HepG2 (cell line): ENCODE results near the gene MGAT4D. TPM values are rescaled to one million over a fixed set of nuclear protein-coding genes. Genes with fewer than 3 reads are reported as not detected.

Experiments
- ATAC-seq: fragments of 200-7000 bp; cut with Tn5 transposase; 3 replicates; pipeline ENCODE4 v1.9.1; 2020; ENCODE audit warnings: mild to moderate bottlenecking, moderate library complexity
- BruUV-seq: library from RNA; stranded (reverse); fragments of 400-500 nt; replicated peaks from 2 replicates; lab custom pipeline; 2021; lab: Mats Ljungman, UMichigan
- CTCF ChIA-PET: fragments of 300-600 bp; formaldehyde crosslinking; extraction: SDS; loops from one replicate; lab custom pipeline; 2021; ENCODE audit warnings: low total read pairs, inconsistent platforms, low intra/inter-chr PET ratio; lab: Yijun Ruan, JAX
- POLR2A ChIA-PET: fragments of 350-600 bp; sonication (Branson Sonifier 250); formaldehyde crosslinking; loops from one replicate; lab custom pipeline; 2020; ENCODE audit warnings: antibody characterized with exemption, inconsistent platforms; lab: Yijun Ruan, JAX
- DNase-seq: peaks from one replicate; pipeline ENCODE4 v3.0.0-alpha.2; 2015; ENCODE audit warnings: low spot score
- FAIRE-seq: peaks from 3 replicates; lab custom pipeline; 2011; peaks lifted over from hg19 to GRCh38; lab: Jason Lieb, UNC
- H2AFZ ChIP-seq: one replicate; pipeline ENCODE4 v1.6.1; 2011; ENCODE audit warnings: low read length, inconsistent platforms
- H3K27ac ChIP-seq: fragments of 300-600 bp; 3 replicates; pipeline ENCODE4 v1.8.0; 2011; ENCODE audit warnings: mixed run types, mild to moderate bottlenecking, mixed read lengths, low read length, inconsistent platforms; ENCODE audit not compliant: insufficient read depth; ENCODE audit errors: extremely low read length
- H3K27me3 ChIP-seq, 2 experiments: fragments of 200-600 bp in 1 of 2; 2 replicates in 1 of 2; 3 replicates in 1 of 2; pipeline versions ENCODE4 v1.6.0 to v1.8.0; 2011; ENCODE audit warnings: low read length in 2 of 2, mild to moderate bottlenecking in 2 of 2, moderate library complexity in 2 of 2, inconsistent platforms in 1 of 2; ENCODE audit not compliant: insufficient read depth in 2 of 2, control insufficient read depth in 1 of 2
- H3K36me3 ChIP-seq, 2 experiments: fragments of 200-600 bp in 1 of 2; replicated peaks in 1 of 2; 2 replicates in 1 of 2; 3 replicates in 1 of 2; pipeline versions ENCODE4 v1.5.1 to v1.8.0; 2011; ENCODE audit warnings: low read length in 2 of 2, inconsistent platforms in 1 of 2; ENCODE audit not compliant: insufficient read depth in 2 of 2, control insufficient read depth in 1 of 2
- H3K4me1 ChIP-seq: 2 replicates; pipeline ENCODE4 v1.5.1; 2012; ENCODE audit warnings: low read length, inconsistent platforms; ENCODE audit not compliant: insufficient read depth
- H3K4me2 ChIP-seq: 2 replicates; pipeline ENCODE4 v1.6.0; 2011; ENCODE audit warnings: low read depth, low read length, inconsistent platforms
- H3K4me3 ChIP-seq, 3 experiments: fragments of 200-600 bp in 1 of 3; sonication (generic), shearing (Covaris generic) in 1 of 3; replicated peaks in 1 of 3; 2 replicates each; pipeline ENCODE4 v1.5.1; 2011 to 2016; ENCODE audit warnings: low read length in 3 of 3, inconsistent platforms in 2 of 3, low read depth in 2 of 3, mild to moderate bottlenecking in 2 of 3, control low read depth in 1 of 3, mixed read lengths in 1 of 3; ENCODE audit not compliant: insufficient read depth in 1 of 3
- H3K79me2 ChIP-seq: one replicate; pipeline ENCODE4 v1.6.1; 2011; ENCODE audit warnings: low read length, inconsistent platforms; ENCODE audit not compliant: insufficient read depth
- H3K9ac ChIP-seq: 2 replicates; pipeline ENCODE4 v1.6.0; 2011; ENCODE audit warnings: mild to moderate bottlenecking, low read depth, low read length, inconsistent platforms; ENCODE audit not compliant: insufficient read depth
- H3K9me3 ChIP-seq: 2 replicates; pipeline ENCODE4 v1.5.1; 2012; ENCODE audit warnings: mild to moderate bottlenecking, low read length
- H4K20me1 ChIP-seq: 2 replicates; pipeline ENCODE4 v1.6.0; 2011; ENCODE audit warnings: inconsistent platforms, mild to moderate bottlenecking, low read length, moderate library complexity; ENCODE audit not compliant: insufficient read depth
- NFIC ChIP-seq: IDR thresholded peaks from 2 replicates; pipeline ENCODE4 v1.6.1; 2012; ENCODE audit warnings: mild to moderate bottlenecking, low read length, inconsistent platforms
- NFRKB ChIP-seq: fragments of 450-650 bp; IDR thresholded peaks from 2 replicates; pipeline ENCODE4 v1.6.1; 2017
- THAP7 ChIP-seq: sonication (generic); formaldehyde crosslinking; IDR thresholded peaks from 2 replicates; pipeline ENCODE4 v1.8.1; 2023; ENCODE audit warnings: mild to moderate bottlenecking, missing genetic modification reagents
- ZBTB39 ChIP-seq: sonication (generic); formaldehyde crosslinking; IDR thresholded peaks from 2 replicates; pipeline ENCODE4 v1.5.0; 2020; ENCODE audit warnings: missing genetic modification reagents
- ZNF740 ChIP-seq: sonication (generic); formaldehyde crosslinking; IDR thresholded peaks from 2 replicates; pipeline ENCODE4 v1.4.0; 2020; ENCODE audit warnings: missing genetic modification reagents
- ZNF770 ChIP-seq: sonication (generic); formaldehyde crosslinking; IDR thresholded peaks from 2 replicates; pipeline ENCODE4 v1.5.0; 2020; ENCODE audit warnings: mild to moderate bottlenecking, missing genetic modification reagents
- WGBS: methylation state at CpG from one replicate; pipeline ENCODE4 v1.1.6; 2017; ENCODE audit warnings: low lambda C conversion rate; 5-methylcytosine and 5-hydroxymethylcytosine counted together
- in situ Hi-C: cut with HindIII; loops from 2 replicates; pipeline ENCODE4 v1.10.0; 2017; ENCODE audit warnings: low pct_unique_long_range_greater_than_20kb; ENCODE audit not compliant: extremely low pct_ligation_motif_present
- intact Hi-C: fragments of 100-400 bp; cut with micrococcal nuclease; formaldehyde crosslinking; loops from one replicate; pipeline ENCODE4 v1.10.0; 2022; ENCODE audit not compliant: unreplicated experiment
- polyA plus RNA-seq, 8 experiments: library from polyadenylated mRNA; depleted of rRNA in 3 of 8; stranded (reverse) in 7 of 8; unstranded in 1 of 8; fragments of >200 nt; fragmentation: Illumina TruSeq in 4 of 8; extraction: Trizol in 4 of 8; gene quantifications; 2 replicates each; pipeline versions ENCODE4 v1.2.1 to v1.2.3, GENCODE V29; 2011 to 2016; ENCODE audit warnings: low read depth in 4 of 8, missing spikeins in 1 of 8, mixed read lengths in 1 of 8; ENCODE audit not compliant: insufficient read depth in 1 of 8
- total RNA-seq, 5 experiments: library from RNA; depleted of rRNA; stranded (reverse); fragments of >200 nt; fragmentation: Illumina TruSeq; extraction: Trizol; gene quantifications; 2 replicates each; pipeline ENCODE4 v1.2.3, GENCODE V29; 2016; ENCODE audit warnings: low read depth in 1 of 5

The MGAT4D gene
- total and polyA plus RNA-seq, 2 of the 13 experiments (the other 11 are each of a cell fraction or from before 2014, with no cell fraction given), result not detected

GRCh38 chr4:140485939-140486338 lies 12.2 kb downstream of the MGAT4D start:
- intact Hi-C loops, result no loop called here
- Histone ChIP-seq H2AFZ (no peak overlapping the region), H3K9me3 (0 out of 2 replicates have a peak, but pooled peaks cover 6% of the 10 kb centered on the region), H4K20me1 (no peaks in the 10 kb centered on the region), H3K36me3 (no peaks in the 10 kb centered on the region), H3K79me2 (no peaks in the 10 kb centered on the region), H3K4me3 (no peak overlapping the region), H3K27ac (no peak overlapping the region), H3K27me3 (no peaks in the 10 kb centered on the region), H3K4me1 (no peaks in the 10 kb centered on the region), H3K4me2 (no peak overlapping the region), H3K9ac (no peak overlapping the region)
- no peak for FAIRE-seq
- no peak for ATAC-seq
- DNase-seq, result no peak
- in situ Hi-C loops, result no loop called here
- BruUV-seq, result no TSS peak
- TF ChIP-seq THAP7 (CRISPR knock-in tag) (no peak), ZBTB39 (CRISPR knock-in tag) (no peak), NFIC (no peak), ZNF770 (CRISPR knock-in tag) (no peak), ZNF740 (CRISPR knock-in tag) (no peak), NFRKB (no peak)
- POLR2A ChIA-PET, result no interaction called here
- CTCF ChIA-PET, result no interaction called here
- 0% methylated on average over 1 of the region's 1 CpG for WGBS
